ENCODE data around the gene MEGF10.

The MEGF10 gene

GRCh38 chr5:127415034-127415433 is 124.4 kb downstream of the MEGF10 start:
- DNase-seq (ENCODE audit: low read depth), result no peak
- TF ChIP-seq, protein P1, sequence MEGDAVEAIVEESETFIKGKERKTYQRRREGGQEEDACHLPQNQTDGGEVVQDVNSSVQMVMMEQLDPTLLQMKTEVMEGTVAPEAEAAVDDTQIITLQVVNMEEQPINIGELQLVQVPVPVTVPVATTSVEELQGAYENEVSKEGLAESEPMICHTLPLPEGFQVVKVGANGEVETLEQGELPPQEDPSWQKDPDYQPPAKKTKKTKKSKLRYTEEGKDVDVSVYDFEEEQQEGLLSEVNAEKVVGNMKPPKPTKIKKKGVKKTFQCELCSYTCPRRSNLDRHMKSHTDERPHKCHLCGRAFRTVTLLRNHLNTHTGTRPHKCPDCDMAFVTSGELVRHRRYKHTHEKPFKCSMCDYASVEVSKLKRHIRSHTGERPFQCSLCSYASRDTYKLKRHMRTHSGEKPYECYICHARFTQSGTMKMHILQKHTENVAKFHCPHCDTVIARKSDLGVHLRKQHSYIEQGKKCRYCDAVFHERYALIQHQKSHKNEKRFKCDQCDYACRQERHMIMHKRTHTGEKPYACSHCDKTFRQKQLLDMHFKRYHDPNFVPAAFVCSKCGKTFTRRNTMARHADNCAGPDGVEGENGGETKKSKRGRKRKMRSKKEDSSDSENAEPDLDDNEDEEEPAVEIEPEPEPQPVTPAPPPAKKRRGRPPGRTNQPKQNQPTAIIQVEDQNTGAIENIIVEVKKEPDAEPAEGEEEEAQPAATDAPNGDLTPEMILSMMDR (IDR thresholded peaks at IDR 0.05; ENCODE audit: low read depth, low read length, missing control alignments), result no peak
- H3K4me3 ChIP-seq (ENCODE audit: low read depth, low read length), result no peak overlapping the region

DNA sequence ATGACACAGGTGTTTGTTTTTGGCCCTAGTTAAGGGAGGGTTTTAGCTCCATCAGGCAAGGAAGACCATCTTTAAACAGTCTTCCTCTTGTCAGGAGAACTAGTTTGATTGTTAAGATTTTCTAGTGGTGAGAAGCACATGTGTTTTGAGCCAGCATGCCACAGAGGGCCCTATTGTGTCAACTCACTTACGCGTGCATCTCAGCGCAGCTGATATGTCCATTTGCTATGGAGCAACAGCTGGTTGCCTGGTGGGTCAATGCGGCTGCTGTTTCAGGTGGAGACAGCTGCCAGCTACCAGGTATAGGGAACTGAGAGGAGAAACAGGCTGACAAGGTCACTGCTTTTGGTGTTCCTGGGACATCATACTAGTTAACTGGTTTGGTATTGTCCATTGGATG is 126.3 kb downstream of the MEGF10 start:
- no peak for DNase-seq (ENCODE audit: low read depth)
- H3K4me3 ChIP-seq (ENCODE audit: low read depth, low read length), result no peak overlapping the region

DNA sequence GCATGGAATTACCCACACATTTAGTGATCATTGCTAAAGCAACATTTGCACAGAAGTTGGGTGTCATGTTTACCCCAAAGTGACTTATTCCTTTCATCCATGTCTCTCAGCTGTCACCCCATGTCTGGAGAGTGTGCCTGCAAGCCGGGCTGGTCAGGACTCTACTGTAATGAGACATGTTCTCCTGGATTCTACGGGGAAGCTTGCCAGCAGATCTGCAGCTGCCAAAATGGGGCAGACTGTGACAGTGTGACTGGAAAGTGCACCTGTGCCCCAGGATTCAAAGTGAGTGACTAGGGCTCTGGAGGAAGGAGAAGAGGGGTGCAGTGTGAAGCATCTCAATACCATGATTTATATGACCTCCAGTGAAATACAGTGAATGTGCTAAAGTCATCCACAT is 126.9 kb downstream of the MEGF10 start:
- H3K4me3 ChIP-seq (ENCODE audit: low read depth, low read length), result no peak overlapping the region
- TF ChIP-seq, protein P1 (IDR thresholded peaks at IDR 0.05; ENCODE audit: low read depth, low read length, missing control alignments), result no peak
- DNase-seq (ENCODE audit: low read depth), result no peak

More for the DNA sequence above, 126.3 kb downstream of the MEGF10 start:
- TF ChIP-seq, protein P1 (IDR thresholded peaks at IDR 0.05; ENCODE audit: low read depth, low read length, missing control alignments), result no peak

DNA sequence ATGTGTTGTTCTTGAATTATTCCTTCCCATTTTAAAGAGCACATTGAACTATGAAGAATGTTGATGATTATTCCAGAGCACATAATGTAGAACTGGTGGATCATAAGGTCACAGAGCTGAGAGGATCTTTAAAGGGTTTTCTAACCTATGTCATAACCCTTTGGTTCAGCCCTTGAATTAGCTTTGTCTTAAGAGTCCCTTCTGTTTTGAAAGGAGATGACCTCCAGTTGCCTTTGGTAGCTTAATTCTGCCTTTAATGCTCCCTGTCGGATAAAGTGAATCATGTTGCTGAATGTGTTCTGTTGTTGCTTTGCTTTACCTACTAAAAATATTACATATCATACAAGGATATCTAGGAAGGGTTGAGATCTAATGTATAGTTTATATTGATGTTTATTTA is 127.8 kb downstream of the MEGF10 start:
- TF ChIP-seq, protein P1 (IDR thresholded peaks at IDR 0.05; ENCODE audit: low read depth, low read length, missing control alignments), result no peak
- no peak for DNase-seq (ENCODE audit: low read depth)
- H3K4me3 ChIP-seq (ENCODE audit: low read depth, low read length), result no peak overlapping the region

GRCh38 chr5:127418974-127419682 is 128.5 kb downstream of the MEGF10 start:
- TF ChIP-seq, protein P1 (IDR thresholded peaks at IDR 0.05; ENCODE audit: low read depth, low read length, missing control alignments), result no peak
- DNase-seq (ENCODE audit: low read depth), result no peak
- H3K4me3 ChIP-seq (ENCODE audit: low read depth, low read length), result no peak overlapping the region

DNA sequence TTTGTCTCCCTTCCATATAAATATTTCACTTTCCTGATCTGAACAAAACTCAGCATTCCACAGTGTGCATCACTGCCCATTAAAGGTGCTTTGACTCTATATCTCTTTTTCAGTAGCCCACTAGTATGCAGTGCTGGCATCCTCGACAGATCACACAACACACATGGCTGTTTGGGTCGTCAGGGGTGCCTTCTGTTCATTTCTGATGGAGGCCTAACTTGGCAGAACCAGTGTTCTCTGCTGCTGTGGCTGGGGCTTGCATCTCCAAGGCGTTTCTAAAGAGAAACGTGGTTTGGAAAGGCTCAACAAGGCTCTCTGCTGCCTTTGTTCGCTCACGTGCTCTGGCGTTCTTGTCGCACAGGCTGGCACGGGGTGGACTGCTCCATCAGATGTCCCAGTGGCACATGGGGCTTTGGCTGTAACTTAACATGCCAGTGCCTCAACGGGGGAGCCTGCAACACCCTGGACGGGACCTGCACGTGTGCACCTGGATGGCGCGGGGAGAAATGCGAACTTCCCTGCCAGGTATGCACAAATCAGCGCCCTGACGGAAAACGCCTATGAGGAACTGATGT is 129.2 kb downstream of the MEGF10 start:
- TF ChIP-seq, protein P1 (IDR thresholded peaks at IDR 0.05; ENCODE audit: low read depth, low read length, missing control alignments), result no peak
- no peak for DNase-seq (ENCODE audit: low read depth)
- no peak overlapping the region for H3K4me3 ChIP-seq (ENCODE audit: low read depth, low read length)

DNA sequence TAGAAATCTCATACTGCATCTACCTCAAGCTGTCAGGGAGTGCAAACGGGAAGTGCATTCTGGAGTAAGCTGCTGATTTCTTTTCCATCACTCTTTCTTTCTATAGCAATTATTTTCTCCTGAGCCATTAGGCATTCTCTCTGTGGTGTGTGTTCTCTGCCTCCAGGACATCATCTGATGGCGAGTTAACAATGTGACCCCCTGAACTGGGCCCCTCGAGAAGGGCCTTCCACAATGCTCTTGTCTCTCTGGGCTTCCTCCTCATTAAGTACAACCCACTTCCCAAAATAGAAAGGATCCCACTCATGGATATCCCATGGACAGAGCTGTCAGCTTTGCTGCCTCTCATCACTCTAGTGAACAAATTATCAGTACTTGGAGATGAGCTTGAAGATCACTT is 130.2 kb downstream of the MEGF10 start:
- TF ChIP-seq, protein P1 (IDR thresholded peaks at IDR 0.05; ENCODE audit: low read depth, low read length, missing control alignments), result no peak
- no peak overlapping the region for H3K4me3 ChIP-seq (ENCODE audit: low read depth, low read length)
- DNase-seq (ENCODE audit: low read depth), result no peak
